ENCODE results near the gene VPS54. TPM values are rescaled to one million over a fixed set of nuclear protein-coding genes. Genes with fewer than 3 reads are reported as not detected.

VPS54 gene
- total and polyA plus RNA-seq, 9 of the 15 experiments (the other 6 are each of a cell fraction or from before 2014, with no cell fraction given), result 4.9 to 23.2 (median 13.2) TPM

- no peaks in the 10 kb centered on the region for H3K9me3 ChIP-seq (replicated peaks; ENCODE audit: control insufficient read depth, insufficient read depth, low read depth, low read length)
- H4K20me1 ChIP-seq (replicated peaks; ENCODE audit: control insufficient read depth, insufficient read depth, low read length), result no peaks in the 10 kb centered on the region
- no peak overlapping the region for H2AFZ ChIP-seq (ENCODE audit: low read depth, low read length)
- H3K4me3 ChIP-seq, result no peak overlapping the region
- no peak for ATAC-seq
- DNase-seq (ENCODE audit: extremely low read depth in 1 of 4, low spot score in 3 of 4), result no peak
- H3K9me1 ChIP-seq (ENCODE audit: control insufficient read depth, insufficient read depth, low read length), result no peaks in the 10 kb centered on the region
- H3K79me2 ChIP-seq (ENCODE audit: control insufficient read depth, insufficient read depth, low read length), result peaks cover 4% of the 10 kb centered on the region; the same call in 1 of the 3 replicates
- H3K27me3 ChIP-seq (ENCODE audit: control insufficient read depth in 2 of 2, insufficient read depth in 2 of 2, low read length in 2 of 2), result no peaks in the 10 kb centered on the region
- intact Hi-C loops (cut with micrococcal nuclease) (no loop called here), in situ Hi-C loops (cut with MboI) (no loop called here)
- H3K27ac ChIP-seq (ENCODE audit: extremely low read depth, low read depth, low read length), result no peak overlapping the region
- 87% methylated on average over 3 of the region's 3 CpGs for WGBS (ENCODE audit: insufficient coverage, low coverage, missing lambda C conversion rate)
- peaks cover 19% of the 10 kb centered on the region; the same call in 2 of the 3 replicates for H3K36me3 ChIP-seq (ENCODE audit: control insufficient read depth, insufficient read depth, low read length)
- H3K4me2 ChIP-seq (ENCODE audit: insufficient read depth, low read length), result no peak overlapping the region
- no TSS peak for BruUV-seq (replicated peaks)
- TF ChIP-seq ARID4B (CRISPR knock-in tag; IDR thresholded peaks at IDR 0.05), result no peak
- TF ChIP-seq MYC (IDR thresholded peaks at IDR 0.05; ENCODE audit: low read depth, low read length), result no peak
- no peak for TF ChIP-seq MYC (CRISPR knock-in tag; IDR thresholded peaks at IDR 0.05; ENCODE audit: borderline replicate concordance, low read depth)
- TF ChIP-seq FOXO4 (CRISPR knock-in tag; IDR thresholded peaks at IDR 0.05), result no peak
- TF ChIP-seq NR3C1 (CRISPR knock-in tag; IDR thresholded peaks at IDR 0.05), result no peak
- TF ChIP-seq SMARCB1 (IDR thresholded peaks at IDR 0.05; ENCODE audit: insufficient read length, low read depth), result no peak
- TF ChIP-seq TOE1 (IDR thresholded peaks at IDR 0.05; ENCODE audit: borderline replicate concordance), result no peak
- no peak for TF ChIP-seq TOE1 (CRISPR knock-in tag; IDR thresholded peaks at IDR 0.05; ENCODE audit: borderline replicate concordance, low read depth)
- no peak for TF ChIP-seq CREBBP (IDR thresholded peaks at IDR 0.05; ENCODE audit: low read depth, low read length)
- CTCF ChIA-PET (ENCODE audit: low intra/inter-chr PET ratio), result no interaction called here
- no peak overlapping the region for H3K9ac ChIP-seq (ENCODE audit: insufficient read depth in 1 of 2, low read depth in 2 of 2, low read length in 2 of 2)
- POLR2A ChIA-PET, result no interaction called here
- FAIRE-seq, result no peak
- no peaks in the 10 kb centered on the region for H3K4me1 ChIP-seq (replicated peaks in 1 of 2; ENCODE audit: control insufficient read depth in 2 of 2, insufficient read depth in 2 of 2, low read length in 2 of 2)
Measured at GRCh38 chr2:63981702-63982103, 37.5 kb downstream of the VPS54 start.

All from K562 (cell line).